TTC549 (cell line): Measurements from ENCODE around the gene CCL22.
"Not testable (repeated sequence)": the region's sequence is repeated elsewhere in the genome, so short reads cannot be mapped to it uniquely, and the experiment has no call there.

Experiments used
- FAIRE-seq: peaks from 2 replicates; lab custom pipeline; 2012; peaks lifted over from hg19 to GRCh38; lab: Jason Lieb, UNC

The CCL22 gene

DNA sequence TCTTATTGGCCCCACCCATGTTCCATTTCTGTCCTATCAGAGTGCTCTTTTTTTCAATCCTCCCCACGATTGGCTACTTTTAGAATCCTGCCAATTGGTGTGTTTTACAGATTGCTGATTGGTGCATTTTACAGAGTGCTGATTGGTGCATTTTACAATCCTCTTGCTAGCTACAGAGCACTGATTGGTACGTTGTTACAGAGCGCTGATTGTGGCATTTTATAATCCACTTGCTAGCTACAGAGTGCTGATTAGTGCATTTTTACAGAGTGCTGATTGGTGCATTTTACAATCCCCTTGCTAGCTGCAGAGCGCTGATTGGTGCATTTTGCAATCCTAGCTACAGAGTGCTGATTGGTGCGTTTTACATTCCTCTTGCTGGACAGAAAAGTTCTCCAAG lies 36.4 kb downstream of the CCL22 start:
- FAIRE-seq = no peak

DNA sequence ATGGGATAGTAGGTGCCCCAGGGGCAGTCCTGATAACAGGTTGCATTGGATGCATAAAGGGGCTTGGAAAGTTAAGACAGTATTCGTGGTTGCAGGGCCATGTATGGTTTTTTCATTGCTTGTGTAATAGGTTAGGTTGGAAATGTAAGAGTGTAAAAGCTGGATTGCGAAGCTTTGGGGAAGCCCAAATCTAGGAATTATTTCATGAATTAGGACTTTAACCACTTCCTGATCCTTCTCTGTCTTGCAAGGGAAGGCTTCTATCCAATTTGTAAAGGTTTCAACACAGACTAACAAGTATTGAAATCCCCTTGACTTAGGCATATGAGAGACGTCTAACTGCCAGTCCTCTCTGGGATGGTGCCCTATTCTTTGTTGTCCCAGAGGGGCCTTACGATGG lies 38.2 kb downstream of the CCL22 start:
- FAIRE-seq = no peak

DNA sequence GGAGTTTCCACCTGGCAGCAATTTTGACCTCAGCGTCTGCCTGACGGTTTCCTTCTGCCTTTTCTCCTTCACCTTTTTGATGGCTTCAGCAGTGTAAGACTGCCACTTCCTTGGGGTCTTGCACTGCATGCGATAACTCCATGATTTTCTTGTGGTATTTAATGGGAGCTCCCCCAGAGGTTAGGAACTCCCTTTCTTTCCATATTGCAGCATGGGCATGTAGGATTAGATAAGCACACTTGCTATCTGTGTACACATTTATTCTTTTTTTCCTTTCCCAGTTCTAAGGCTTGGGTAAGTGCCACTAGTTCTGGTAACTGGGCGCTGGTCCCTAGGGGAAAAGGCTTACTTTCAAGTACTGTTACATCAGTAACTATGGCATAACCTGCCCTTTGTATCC lies 38.9 kb downstream of the CCL22 start:
- FAIRE-seq = not testable (repeated sequence)

DNA sequence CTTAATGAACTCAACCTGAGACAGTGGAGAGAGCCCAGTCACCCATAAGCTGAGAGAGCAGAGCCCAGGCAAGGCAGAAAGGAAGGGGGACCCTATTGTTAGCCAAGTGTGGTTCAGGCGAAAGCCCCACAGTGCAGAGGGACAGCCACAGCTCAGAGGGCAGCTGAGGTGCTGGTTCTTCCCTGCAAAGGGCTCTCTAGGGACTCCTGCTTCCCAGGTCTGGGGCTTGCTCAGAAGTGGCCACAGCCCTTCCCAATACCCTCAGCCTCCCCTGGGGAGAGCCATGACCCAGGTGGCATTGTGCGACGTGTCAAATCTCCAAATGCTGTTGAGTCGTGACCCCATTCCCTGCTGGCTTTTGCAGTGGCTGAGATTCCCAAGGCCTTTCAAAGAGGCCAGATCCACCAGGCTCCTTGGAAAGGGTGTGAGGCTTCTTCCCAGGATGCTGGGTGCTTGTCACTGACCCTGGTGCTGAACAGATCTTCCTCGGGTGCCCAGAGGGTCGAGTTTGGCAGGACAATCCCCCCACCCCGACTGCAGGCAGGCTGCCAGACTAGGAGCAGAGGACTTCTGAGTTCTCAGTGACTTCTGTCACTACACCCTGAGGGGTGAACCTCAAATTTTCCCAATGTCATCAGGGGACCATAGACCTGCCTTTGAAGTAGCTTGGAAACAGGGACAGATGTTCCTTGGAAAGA lies 43.5 kb downstream of the CCL22 start:
- no peak for FAIRE-seq

DNA sequence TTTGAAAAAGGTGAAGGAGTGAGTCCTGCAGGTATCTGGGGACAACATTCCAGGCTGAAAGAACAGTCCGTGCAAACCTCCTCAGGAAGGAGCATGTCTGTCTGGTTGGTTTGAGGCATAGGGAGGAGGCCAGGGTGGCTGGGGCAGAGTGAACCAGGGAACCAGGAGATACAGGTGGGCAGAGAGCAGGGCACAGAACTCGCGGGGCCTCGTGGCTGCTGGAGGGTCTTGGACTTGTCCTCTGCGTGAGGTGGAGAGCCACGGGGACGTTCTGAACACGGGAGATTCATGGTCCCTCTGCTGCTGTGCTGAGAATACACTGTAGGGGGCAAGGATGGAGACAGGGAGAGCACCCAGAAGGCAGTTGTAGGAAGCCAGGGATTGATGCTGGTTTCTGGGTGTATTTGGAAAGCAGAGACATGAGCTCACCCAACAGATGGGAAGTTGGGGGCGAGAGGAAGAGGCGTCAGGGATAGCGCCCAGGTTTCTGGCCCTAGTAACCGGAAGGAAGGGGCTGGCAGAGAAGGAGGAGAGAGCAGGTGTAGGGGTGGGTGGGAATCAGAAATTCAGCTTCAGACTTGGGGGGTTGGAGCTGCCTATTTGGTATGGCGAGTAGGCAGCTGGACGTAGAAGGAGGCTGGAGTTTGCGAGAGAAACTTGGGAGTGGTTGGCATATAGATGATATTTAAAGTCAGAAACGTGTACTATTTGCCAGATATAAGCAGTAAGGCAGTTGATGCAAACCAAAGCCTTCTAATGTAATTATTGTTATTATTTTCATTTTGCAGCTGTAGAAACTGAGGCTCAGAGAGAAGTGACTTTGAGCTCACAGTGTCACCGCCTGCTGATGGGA lies 45.6 kb downstream of the CCL22 start, which contains the start of gene CCL17:
Gene CCL17, plus strand, starts transcription at position 803 of the 853 bp plus-strand sequence. CDS start 9,166 bp downstream, outside the sequence.
- FAIRE-seq = no peak

DNA sequence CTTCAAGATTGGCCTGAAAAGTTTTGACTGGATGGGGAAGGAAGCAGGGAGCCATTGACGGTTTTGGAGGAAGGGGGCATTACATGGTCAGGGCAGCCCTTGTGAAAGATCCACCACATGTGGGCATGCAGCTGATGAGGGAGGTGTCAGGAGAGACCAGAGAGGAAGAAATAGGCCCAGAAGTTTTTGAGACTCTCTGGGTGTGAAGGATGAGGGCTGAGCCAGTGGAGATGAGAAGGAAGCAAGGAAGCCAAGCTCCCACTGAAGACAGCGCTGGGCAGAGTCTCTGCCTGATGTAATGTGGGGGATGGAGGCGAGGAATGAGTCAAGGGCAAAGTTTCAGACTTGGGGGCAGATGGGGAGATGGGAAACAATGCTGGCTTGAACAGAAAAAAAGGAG lies 46.5 kb downstream of the CCL22 start:
- no peak for FAIRE-seq

DNA sequence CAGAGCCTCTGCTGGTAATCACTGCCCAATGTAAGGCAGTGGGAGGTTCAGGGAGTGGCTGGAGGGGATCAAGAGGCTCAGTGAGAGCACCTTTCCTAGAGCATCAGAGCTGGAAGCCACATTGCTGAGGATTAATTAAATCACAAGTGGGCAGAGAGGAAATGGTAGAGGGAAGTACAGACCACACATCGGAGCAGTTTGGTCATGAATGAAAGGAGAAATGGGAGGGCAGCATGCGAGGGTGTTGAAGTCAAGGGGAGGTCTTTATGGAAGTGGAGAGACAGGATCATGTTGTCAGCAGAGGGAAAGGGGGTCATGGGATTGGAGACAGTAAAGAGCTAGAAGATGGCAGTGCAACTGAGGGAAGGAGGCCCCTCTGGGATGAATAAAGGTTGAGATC lies 48.3 kb downstream of the CCL22 start:
- FAIRE-seq = no peak

DNA sequence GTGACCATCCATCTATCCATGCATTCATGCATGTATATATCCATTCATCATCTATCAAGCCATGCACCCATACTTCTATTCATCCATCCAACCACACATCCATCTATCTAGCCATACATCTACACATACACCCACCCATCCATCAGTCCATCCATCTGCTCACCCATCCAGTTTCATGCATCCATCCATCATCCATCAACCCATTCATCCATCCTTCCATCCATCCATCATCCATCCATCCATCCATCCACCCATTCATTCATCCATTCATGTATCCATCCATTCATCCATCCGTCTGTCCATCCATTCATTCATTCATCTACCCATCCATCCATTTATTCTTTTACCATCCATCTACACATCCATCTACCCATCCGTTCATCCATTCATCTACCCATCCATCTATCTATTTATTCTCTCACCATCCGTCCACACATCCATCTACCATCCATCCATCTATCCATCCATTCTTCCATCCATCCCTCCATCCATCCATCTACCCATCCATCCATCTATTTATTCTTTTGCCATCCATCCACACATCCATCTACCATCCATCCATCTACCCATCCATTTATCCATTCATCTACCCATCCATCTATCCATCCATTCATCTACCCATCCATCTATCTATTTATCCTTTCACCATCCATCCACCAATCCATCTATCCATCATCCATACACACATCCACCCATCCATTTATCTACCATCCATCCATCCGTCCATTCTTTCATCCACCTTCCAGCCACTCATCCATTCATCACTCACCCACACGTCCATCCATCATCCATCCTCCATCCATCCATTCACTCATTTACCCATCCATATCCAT lies 49.2 kb downstream of the CCL22 start:
- no peak for FAIRE-seq

DNA sequence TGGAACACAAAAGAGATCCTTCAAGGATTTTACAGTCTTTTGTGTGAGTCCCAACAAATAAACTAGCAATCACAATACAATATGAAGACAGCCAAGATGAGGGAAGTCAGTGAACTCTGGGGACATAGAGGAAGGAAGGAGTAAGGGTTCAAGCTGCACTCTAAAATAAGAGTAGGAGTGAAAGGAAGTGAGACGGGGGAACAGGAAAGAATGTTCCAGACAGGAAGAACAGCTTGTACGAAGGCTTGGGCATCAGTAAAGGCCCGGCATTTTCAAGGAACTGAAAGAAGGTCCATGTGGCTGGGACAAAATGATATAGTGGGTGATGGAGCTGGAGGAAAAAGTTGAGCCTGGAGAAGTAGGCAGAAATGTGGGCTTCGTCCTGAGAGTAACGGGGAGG lies 50.5 kb downstream of the CCL22 start:
- no peak for FAIRE-seq

DNA sequence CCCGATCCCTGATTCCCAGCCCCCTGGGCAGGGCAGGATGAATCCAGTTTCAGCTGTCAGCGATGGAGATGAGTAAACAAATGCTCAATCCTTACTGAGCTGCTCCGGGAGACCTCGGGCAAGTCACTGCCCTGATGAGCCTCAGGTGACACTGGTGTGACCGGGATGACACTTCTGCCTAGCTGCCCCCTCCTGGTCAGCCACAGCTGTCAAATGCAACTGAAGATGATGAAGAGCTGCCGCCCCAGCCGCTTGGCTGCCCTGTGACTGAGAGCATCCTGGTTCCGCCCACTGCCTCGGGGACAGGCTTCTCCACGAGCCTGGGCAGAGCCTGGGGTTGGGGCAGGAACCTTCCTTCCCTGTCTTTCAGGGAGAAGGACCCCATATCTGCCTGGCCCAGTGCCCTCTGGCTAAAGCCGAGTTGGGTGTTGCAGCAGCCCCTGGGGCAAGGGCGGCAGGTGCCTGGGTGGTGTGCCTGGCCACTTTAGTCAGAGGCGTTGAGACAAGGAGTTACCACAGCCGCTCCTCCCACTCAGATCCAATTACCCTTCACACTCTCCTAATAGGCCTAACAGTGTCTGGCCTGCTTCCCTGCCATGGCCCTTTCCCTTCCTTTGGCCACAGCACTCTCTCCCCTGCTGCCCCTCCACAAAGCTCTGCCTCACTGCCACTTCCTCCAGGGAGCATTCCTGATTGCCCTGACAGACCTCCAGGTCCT lies 51.4 kb downstream of the CCL22 start:
- FAIRE-seq = no peak

DNA sequence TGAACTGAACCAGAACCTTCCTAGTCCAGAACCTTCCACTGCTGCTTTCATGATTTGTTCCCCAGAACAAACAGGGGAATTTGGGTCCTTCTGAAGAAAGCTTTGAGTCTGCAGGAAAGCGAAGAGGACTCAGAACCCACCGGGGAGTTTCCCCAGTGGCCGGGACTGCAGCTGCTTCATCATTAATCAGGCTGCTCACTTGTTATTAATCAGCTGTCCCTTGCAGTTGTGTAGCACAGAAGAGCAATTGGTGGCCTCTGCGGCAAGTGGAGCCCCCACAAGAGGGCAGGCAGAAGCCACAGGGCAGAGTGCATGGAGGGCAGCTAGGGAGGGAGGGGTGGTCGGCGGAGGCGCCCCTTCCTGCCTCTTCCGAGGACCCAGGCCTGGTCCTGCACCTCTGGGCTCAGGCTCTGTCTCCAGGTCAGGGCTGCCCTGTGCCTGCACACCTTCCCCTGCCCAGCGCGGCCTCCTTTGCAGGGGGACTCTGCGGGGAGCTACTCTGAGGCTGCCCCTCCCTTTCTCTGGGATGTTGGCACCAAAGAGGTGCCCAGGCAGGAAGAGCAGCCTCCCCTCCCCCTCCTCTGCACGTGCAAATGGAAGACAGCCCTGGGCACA lies 52.9 kb downstream of the CCL22 start:
- FAIRE-seq = no peak

DNA sequence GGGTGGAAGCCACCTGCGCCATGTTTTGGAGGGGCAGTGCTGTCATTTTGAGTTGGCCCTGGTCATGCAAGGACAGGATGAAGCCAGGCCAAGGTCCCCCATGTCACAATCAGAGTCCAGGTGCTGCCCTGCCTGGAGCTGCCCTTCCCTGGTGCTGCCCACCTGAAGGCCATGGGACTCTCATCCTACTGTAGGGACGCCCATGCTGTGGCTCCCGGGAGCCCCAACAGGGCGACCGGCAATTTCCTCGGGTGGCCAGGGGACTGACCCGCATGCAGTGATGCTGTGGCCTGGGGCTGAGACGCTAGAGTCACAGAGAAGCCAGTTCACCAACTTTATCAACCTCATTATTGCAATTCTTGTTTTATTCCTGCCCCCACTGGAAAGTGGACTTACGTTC lies 54.0 kb downstream of the CCL22 start:
- no peak for FAIRE-seq

DNA sequence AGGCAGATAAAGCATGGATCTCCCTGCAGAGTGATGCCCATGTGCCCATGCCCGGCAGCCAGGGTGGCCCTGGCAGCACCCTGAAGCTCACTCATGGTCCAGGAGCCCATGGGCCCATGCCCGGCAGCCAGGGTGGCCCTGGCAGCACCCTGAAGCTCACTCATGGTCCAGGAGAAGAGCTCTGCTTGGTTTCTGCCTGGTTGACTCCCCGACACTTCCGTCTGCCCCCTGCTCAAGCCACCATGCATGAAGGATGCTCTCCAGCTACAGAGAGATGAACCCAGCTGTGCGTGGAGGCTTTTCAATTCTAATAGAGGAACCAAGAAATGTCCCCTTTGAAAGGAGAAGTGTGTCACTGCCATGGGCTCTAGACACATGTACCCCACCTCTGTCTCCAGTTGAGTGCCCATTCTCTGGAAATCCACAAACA lies 54.7 kb downstream of the CCL22 start:
- no peak for FAIRE-seq

DNA sequence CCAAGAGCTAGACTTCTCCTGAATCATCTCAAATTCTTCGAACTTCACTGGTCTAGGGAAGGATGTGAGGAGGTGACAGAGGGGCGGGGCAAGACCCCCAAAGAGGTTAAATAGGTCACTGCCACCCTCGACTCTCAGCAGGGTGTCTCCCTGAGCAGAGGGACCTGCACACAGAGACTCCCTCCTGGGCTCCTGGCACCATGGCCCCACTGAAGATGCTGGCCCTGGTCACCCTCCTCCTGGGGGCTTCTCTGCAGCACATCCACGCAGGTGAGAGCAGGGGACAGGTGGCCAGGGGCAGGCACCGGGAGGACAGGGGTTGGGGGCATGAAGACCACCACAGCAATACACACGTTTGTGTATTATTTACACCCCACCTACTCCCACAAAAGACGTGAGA lies 55.1 kb downstream of the CCL22 start:
- FAIRE-seq = no peak
